ENCODE data around the gene NBAS. TPM values are rescaled to one million over a fixed set of nuclear protein-coding genes. Genes with fewer than 3 reads are reported as not detected.

NBAS gene
- total RNA-seq, 2 experiments from 2014 or later, result 31.9 to 32.9 TPM

DNA sequence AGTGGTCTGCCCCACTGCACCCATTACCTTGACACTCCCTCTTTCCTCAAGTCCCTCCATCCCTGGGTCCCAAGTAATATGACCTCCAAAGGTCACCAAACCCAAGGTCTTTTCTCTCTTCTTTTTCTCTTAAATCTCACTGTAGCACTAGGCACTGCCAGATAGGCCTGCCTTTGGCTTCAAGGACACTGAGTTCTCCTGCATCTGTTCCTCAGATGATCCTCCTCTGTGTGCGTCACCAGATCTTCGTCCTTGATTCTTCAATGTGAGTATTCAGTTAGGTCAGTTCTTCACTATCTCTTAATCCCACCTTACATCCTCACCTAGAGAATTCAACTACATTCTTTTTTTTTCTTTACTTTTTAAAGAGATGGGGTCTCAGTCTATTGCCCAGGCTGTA lies 249.2 kb downstream of the NBAS start:
- H3K36me3 Mint-ChIP-seq, result peaks cover 39% of the 10 kb centered on the region
- H3K4me1 Mint-ChIP-seq, result peaks cover 35% of the 10 kb centered on the region
- POLR2A ChIA-PET, result no interaction called here
- no peak for ATAC-seq (ENCODE audit: low read depth)
- H3K4me3 Mint-ChIP-seq, result peak overlapping the region; percentile 67
- no peaks in the 10 kb centered on the region for H3K27me3 Mint-ChIP-seq
- DNase-seq, result no peak
- H3K9me3 Mint-ChIP-seq, result peaks cover 3% of the 10 kb centered on the region
- peak overlapping the region; percentile 84 for H3K27ac Mint-ChIP-seq

GRCh38 chr2:15311201-15311907 lies 249.8 kb downstream of the NBAS start:
- POLR2A ChIA-PET, result no interaction called here
- Mint-ChIP-seq H3K4me3 (peak overlapping the region; percentile 67), H3K4me1 (peaks cover 32% of the 10 kb centered on the region), H3K27ac (peak overlapping the region; percentile 84), H3K27me3 (no peaks in the 10 kb centered on the region), H3K9me3 (peaks cover 3% of the 10 kb centered on the region), H3K36me3 (peaks cover 39% of the 10 kb centered on the region)
- ATAC-seq (ENCODE audit: low read depth) (peak; percentile 77), DNase-seq (no peak)

DNA sequence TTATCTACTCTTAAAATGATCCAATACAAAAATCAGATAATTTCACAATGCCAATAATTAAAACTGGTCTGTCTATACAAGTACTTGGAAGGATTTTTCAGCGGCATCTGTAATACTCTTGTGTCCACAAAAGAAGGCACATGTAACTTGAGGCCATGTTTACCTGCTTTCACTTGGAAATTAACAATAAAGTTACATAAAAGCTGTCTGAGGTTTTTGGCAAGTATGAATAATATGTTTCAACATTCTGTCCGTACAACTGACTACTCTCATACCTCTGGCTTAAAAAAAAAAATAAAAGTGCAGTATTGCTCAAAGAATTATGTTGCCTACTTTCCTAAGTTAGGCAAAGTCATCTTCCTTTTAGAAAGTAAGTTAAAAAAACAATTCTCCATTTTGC lies 253.6 kb downstream of the NBAS start:
- peaks cover 4% of the 10 kb centered on the region for H3K9me3 Mint-ChIP-seq
- DNase-seq (no peak), ATAC-seq (ENCODE audit: low read depth) (no peak)
- H3K27me3 Mint-ChIP-seq, result no peaks in the 10 kb centered on the region
- H3K4me1 Mint-ChIP-seq, result peaks cover 16% of the 10 kb centered on the region
- peaks cover 43% of the 10 kb centered on the region for H3K36me3 Mint-ChIP-seq
- POLR2A ChIA-PET, result no interaction called here
- H3K4me3 Mint-ChIP-seq, result no peak overlapping the region
- no peak overlapping the region for H3K27ac Mint-ChIP-seq

DNA sequence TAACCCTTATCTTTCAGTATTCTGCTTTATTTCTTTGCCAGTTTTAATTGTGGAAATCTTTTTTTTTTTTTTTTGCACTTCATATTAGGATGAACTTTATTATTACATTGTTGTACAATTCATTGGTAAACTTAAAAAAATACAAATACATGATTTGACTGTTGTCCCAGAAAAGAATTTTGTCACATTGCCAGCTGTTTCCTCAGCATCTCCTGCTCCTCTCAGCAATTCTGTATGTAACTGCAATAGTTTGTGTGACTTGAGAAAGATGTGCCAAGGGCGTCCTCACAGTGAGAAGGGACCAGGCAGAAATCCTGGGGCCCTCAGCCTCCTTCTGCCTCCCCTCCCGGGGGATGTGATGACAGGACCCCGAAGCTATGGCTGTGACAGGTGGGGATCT lies 254.4 kb downstream of the NBAS start:
- POLR2A ChIA-PET, result no interaction called here
- Mint-ChIP-seq H3K9me3 (peaks cover 4% of the 10 kb centered on the region), H3K4me1 (peaks cover 15% of the 10 kb centered on the region), H3K4me3 (no peak overlapping the region), H3K27me3 (no peaks in the 10 kb centered on the region), H3K36me3 (peaks cover 50% of the 10 kb centered on the region), H3K27ac (no peak overlapping the region)
- no peak for ATAC-seq (ENCODE audit: low read depth)
- DNase-seq, result no peak

- DNase-seq (no peak), ATAC-seq (ENCODE audit: low read depth) (no peak)
- H3K4me1 Mint-ChIP-seq, result peaks cover 18% of the 10 kb centered on the region
- H3K27me3 Mint-ChIP-seq, result no peaks in the 10 kb centered on the region
- H3K36me3 Mint-ChIP-seq, result peaks cover 54% of the 10 kb centered on the region
- POLR2A ChIA-PET, result no interaction called here
- no peak overlapping the region for H3K27ac Mint-ChIP-seq
- H3K9me3 Mint-ChIP-seq, result peaks cover 4% of the 10 kb centered on the region
- H3K4me3 Mint-ChIP-seq, result no peak overlapping the region
These were observed 257.3 kb downstream of the NBAS start for GRCh38 chr2:15303874-15304273.

- Mint-ChIP-seq H3K4me3 (peak overlapping the region; percentile 59), H3K27ac (no peak overlapping the region), H3K9me3 (peaks cover 4% of the 10 kb centered on the region), H3K27me3 (no peaks in the 10 kb centered on the region), H3K4me1 (peaks cover 20% of the 10 kb centered on the region), H3K36me3 (peaks cover 56% of the 10 kb centered on the region)
- DNase-seq, result no peak
- POLR2A ChIA-PET, result no interaction called here
- ATAC-seq (ENCODE audit: low read depth), result no peak
These were observed 259.0 kb downstream of the NBAS start for GRCh38 chr2:15302154-15302553.

DNA sequence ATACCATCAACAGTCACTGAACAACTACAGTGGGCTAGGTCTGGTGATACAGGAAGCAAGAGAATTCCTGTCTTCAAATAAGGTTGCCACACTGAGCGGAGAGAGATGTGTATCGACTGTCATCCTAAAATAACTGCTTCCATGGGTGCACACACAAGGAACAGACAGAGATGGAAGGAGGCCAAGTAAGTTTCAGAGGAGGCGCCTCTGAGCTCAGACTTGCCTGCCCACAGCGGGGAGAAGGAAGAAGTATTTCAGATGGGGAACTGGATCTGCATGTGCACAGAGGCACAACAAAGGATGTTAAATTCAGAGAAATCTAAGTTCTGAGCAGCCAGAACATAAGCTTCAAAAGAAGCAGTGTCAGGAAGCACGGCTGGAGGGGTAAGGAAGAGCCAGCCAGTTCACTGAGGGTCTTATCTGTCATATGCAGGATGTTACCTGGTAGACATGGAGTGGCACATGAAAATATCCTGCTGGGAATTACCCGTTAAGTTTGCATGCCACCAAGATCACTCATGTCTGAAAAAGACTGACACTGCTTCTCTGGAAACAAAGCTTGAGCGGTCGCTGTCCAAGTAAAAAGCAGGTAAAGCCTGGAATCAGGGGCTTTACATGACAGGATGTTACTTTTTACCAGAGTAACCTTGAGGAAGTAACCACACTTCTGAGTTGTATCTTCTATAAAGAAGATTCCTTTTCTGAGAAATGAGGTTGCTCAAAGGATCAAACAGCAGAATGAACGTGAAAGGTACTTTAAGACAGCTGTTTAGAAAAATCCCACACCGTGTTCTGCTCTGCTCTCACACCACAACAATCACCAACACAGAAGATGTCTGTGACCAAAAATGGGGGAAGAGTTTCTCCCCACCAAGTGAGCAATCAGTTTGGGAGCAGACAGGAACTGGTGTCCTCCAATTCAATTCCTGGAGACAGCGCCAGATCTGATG lies 260.2 kb downstream of the NBAS start:
- Mint-ChIP-seq H3K27ac (peak overlapping the region; percentile 81), H3K4me3 (peak overlapping the region; percentile 59), H3K9me3 (peaks cover 4% of the 10 kb centered on the region), H3K27me3 (no peaks in the 10 kb centered on the region), H3K4me1 (peaks cover 20% of the 10 kb centered on the region), H3K36me3 (peaks cover 50% of the 10 kb centered on the region)
- POLR2A ChIA-PET, result no interaction called here
- ATAC-seq (ENCODE audit: low read depth) (peak; percentile 84), DNase-seq (no peak)

DNA sequence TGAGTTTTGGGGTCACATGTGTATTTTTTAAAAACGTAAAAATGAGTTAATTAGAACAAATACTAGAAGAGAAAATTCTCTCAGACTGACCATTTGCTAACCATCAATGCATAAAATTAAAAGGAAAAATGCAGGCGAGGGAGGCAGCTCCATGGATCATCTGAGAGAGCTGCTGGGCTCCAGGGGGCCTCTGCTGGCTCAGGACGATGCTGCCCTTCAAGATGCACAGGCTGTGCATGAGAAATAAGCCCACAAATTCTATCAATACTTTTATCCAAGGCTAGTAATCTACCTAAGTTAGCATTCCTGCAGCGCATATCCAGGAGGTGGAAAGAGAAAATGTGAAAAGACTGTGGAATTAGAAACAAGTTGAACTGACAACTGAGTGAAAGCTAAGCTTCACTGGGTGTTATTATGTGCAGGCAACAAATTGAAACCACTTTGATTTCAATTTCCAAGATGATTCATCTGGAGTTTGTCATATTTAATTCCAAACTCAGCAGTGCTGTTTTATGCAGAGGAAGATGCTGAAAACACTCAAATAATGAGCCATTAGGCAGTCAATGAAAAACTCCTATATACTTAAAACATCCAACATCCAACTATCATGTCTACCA lies 261.1 kb downstream of the NBAS start:
- POLR2A ChIA-PET, result no interaction called here
- Mint-ChIP-seq H3K27ac (peak overlapping the region; percentile 74), H3K4me3 (peak overlapping the region; percentile 58), H3K4me1 (peaks cover 20% of the 10 kb centered on the region), H3K36me3 (peaks cover 45% of the 10 kb centered on the region), H3K27me3 (no peaks in the 10 kb centered on the region), H3K9me3 (peaks cover 2% of the 10 kb centered on the region)
- ATAC-seq (ENCODE audit: low read depth), result no peak
- no peak for DNase-seq

DNA sequence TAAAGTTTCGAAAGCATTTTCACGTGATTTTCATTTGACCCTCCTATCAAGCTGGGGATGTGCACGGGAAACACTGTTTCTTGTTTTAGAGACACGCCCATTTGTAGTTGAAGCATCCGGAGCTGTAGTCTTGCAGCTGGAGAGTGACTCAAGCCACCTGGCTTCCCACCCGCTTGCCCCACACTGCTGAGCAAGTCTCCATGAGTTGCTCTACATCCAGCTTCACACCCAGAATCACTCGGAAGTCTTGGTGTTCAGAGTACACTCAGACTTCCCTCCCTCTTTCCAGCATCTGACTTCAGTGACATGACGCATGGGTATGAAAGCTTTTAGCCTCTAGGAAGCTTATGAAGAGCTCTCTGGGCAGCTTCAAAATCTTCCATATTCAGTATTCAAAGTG lies 262.4 kb downstream of the NBAS start:
- H3K36me3 Mint-ChIP-seq, result peaks cover 36% of the 10 kb centered on the region

GRCh38 chr2:15293262-15293937 lies 267.7 kb downstream of the NBAS start:
- no peaks in the 10 kb centered on the region for H3K9me3 Mint-ChIP-seq
- no peaks in the 10 kb centered on the region for H3K27me3 Mint-ChIP-seq
- POLR2A ChIA-PET, result no interaction called here
- peaks cover 27% of the 10 kb centered on the region for H3K36me3 Mint-ChIP-seq
- no peaks in the 10 kb centered on the region for H3K4me1 Mint-ChIP-seq
- ATAC-seq (ENCODE audit: low read depth) (no peak), DNase-seq (no peak)
- H3K27ac Mint-ChIP-seq, result no peak overlapping the region
- no peak overlapping the region for H3K4me3 Mint-ChIP-seq

More for the DNA sequence above, 262.4 kb downstream of the NBAS start:
- H3K27ac Mint-ChIP-seq, result no peak overlapping the region
- ATAC-seq (ENCODE audit: low read depth) (no peak), DNase-seq (no peak)
- H3K27me3 Mint-ChIP-seq, result no peaks in the 10 kb centered on the region
- peaks cover 20% of the 10 kb centered on the region for H3K4me1 Mint-ChIP-seq
- no peaks in the 10 kb centered on the region for H3K9me3 Mint-ChIP-seq
- no peak overlapping the region for H3K4me3 Mint-ChIP-seq
- POLR2A ChIA-PET, result no interaction called here

DNA sequence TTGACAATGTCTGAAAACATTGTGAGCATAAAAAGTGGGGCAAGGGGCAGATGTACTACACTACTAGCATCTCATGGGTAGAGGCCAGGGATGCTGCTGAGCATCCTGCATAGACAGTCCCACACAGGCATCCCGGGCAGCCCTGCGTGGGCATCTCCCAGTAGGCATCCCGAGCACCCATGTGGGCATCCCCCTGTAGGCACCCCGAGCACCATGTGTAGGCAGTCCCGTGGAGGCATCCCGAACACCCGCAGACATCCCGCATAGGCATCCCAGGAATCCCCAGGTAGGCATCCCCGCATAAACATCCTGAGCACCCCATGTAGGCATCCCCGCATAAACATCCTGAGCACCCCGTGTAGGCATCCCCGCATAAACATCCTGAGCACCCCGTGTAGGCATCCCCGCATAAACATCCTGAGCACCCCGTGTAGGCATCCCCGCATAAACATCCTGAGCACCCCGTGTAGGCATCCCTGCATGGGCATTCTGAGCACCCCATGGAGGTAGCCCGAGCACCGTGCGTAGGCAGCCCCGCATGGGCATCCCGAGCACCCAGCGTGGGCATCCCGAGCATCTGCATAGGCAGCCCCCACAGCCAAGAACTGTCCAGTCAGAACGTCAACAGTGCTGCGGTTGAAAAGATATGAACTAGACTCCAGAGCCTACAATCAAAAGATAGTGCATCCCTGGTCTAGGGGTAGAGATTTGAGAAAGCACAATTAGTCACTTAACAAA lies 273.5 kb downstream of the NBAS start:
- H3K27ac Mint-ChIP-seq, result no peak overlapping the region
- DNase-seq, result no peak
- peaks cover 44% of the 10 kb centered on the region for H3K36me3 Mint-ChIP-seq
- no peak for ATAC-seq (ENCODE audit: low read depth)
- no peaks in the 10 kb centered on the region for H3K4me1 Mint-ChIP-seq
- no peak overlapping the region for H3K4me3 Mint-ChIP-seq
- POLR2A ChIA-PET, result no interaction called here
- H3K27me3 Mint-ChIP-seq, result no peaks in the 10 kb centered on the region
- H3K9me3 Mint-ChIP-seq, result peaks cover 2% of the 10 kb centered on the region

DNA sequence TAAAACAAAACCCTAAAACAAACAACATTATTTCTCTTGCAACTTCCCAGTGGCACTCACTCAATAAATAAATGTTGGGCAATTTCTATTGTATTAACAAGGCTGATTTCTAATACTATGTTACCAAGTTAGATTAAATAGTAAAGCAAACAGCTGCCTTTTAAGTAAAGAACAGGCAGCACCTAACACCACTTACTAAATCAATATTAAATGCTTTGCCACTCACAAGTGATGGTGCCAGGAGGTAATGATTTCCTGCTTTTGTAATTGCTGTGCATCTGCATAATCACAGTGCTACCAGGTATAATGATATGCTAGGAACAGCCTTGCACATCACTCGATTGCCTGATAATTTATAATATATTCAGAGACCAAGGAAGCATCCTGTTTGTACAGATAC lies 276.5 kb downstream of the NBAS start:
- no peak overlapping the region for H3K4me3 Mint-ChIP-seq
- H3K27me3 Mint-ChIP-seq, result no peaks in the 10 kb centered on the region
- peaks cover 2% of the 10 kb centered on the region for H3K4me1 Mint-ChIP-seq
- POLR2A ChIA-PET, result no interaction called here
- ATAC-seq (ENCODE audit: low read depth), result no peak
- H3K9me3 Mint-ChIP-seq, result peaks cover 2% of the 10 kb centered on the region
- peaks cover 47% of the 10 kb centered on the region for H3K36me3 Mint-ChIP-seq
- DNase-seq, result no peak
- no peak overlapping the region for H3K27ac Mint-ChIP-seq

GRCh38 chr2:15281681-15282080 lies 279.5 kb downstream of the NBAS start:
- POLR2A ChIA-PET, result no interaction called here
- Mint-ChIP-seq H3K27me3 (no peaks in the 10 kb centered on the region), H3K4me3 (no peak overlapping the region), H3K4me1 (peaks cover 2% of the 10 kb centered on the region), H3K9me3 (peaks cover 2% of the 10 kb centered on the region), H3K36me3 (peaks cover 41% of the 10 kb centered on the region), H3K27ac (no peak overlapping the region)
- no peak for DNase-seq
- ATAC-seq (ENCODE audit: low read depth), result no peak

Data from activated naive CD8-positive, alpha-beta T cell treated with anti-CD3 and anti-CD28 coated beads, Interleukin-2, amount 10 ng/mL, durations not matched to agents 7 days and 5 days (primary cell).